GM19025 (cell line): ENCODE results near the gene AXIN1.
"Not testable (repeated sequence)": the region's sequence is repeated elsewhere in the genome, so short reads cannot be mapped to it uniquely, and the experiment has no call there.

ENCODE experiments used
- ATAC-seq: cut with Tn5 transposase; IDR thresholded peaks from one replicate; pipeline ENCODE4 v1.9.1; 2021; ENCODE audit warnings: mild to moderate bottlenecking, low read depth, moderate library complexity; ENCODE audit not compliant: unreplicated experiment

The AXIN1 gene

DNA sequence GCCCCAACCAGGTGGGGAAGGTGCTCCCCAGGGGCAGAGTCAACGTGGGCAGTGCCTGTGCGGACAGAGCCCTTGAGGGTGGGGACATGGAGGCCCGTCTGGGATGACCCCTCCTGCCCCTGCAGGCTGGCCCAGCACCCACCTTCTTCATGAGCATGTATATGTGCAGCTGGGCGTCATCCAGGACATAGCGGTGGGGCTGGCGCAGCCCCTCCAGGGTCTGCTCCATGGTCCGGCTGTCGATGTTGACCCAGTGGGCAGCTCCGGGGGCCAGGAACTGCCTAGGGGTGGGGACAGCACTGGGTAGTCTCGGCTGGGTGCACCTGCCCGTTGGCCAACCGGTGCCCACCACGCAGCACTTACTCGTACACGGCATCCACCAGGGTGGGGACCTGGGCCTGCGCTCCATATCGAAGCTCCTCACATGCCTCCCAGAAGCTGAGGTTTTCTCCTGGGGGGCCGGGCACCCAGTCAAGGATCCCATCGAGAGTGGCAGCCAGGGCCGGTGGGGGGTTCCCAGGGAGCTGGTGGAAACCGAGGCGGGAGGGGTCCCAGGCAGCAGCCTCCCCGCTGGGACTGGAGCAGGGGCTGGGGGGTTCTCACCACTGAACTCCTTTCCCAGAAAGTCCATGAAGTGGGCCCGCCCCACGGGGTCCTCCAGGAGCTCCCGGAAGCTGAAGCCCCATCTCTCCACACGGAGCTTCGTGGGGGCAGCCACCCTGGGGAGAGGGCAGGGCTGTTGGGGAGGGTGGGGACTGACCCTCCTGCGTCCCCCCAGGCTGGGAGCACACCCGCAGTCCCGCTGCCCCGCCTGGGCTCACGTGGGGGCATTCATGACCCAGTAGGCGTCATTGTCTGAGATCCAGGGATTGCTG lies 81.9 kb downstream of the AXIN1 start:
- ATAC-seq: no peak

DNA sequence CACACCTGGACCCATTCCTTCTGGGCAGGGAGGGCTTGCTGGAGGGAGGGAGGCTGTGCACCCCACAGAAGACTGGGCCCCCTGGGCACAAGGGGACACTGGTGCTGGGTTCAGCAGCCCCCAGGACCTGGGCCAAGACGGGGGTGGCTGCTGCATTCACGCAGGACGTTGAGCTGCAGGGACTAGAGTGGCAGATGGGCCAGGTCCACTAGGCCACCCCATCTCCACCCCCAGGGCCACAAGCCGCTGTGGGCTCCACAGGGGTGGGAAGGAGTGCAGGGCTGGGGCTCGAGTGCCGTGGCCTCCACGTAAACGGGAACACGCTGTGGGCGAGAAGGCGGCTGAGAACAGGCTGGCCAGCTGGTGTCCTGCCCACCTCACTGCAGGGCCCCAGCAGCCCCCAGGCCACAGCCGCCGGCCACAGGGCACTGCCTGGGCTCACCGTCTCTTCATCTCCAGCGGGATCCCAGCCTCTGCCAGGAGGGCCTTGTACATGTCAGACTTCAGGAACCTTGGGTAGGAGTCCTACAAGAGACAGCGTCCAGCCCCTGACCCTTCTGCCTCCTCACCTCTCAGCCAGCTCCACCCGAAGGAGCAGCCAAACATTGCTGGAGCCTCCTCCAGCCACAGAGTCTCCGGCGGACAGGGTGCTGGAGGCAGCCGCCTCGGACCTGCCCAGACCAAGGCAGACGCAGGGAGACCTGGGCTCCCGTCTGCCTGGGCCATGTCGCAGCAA lies 83.3 kb downstream of the AXIN1 start:
- ATAC-seq: no peak

- no peak for ATAC-seq
Observed at GRCh38 chr16:268141-269053, 84.1 kb downstream of the AXIN1 start.

DNA sequence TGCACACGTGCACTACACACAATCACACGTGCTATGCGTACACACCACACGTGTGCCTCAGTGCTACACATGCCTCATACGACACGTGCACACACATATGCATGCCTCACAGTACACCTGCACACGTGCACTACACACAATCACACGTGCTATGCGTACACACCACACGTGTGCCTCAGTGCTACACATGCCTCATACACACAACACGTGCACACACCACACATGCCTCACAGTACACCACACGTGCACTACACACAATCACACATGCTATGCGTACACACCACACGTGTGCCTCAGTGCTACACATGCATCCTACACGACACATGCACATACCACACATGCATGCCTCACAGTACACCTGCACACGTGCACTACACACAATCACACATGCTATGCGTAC lies 85.0 kb downstream of the AXIN1 start:
- ATAC-seq: not testable (repeated sequence)

DNA sequence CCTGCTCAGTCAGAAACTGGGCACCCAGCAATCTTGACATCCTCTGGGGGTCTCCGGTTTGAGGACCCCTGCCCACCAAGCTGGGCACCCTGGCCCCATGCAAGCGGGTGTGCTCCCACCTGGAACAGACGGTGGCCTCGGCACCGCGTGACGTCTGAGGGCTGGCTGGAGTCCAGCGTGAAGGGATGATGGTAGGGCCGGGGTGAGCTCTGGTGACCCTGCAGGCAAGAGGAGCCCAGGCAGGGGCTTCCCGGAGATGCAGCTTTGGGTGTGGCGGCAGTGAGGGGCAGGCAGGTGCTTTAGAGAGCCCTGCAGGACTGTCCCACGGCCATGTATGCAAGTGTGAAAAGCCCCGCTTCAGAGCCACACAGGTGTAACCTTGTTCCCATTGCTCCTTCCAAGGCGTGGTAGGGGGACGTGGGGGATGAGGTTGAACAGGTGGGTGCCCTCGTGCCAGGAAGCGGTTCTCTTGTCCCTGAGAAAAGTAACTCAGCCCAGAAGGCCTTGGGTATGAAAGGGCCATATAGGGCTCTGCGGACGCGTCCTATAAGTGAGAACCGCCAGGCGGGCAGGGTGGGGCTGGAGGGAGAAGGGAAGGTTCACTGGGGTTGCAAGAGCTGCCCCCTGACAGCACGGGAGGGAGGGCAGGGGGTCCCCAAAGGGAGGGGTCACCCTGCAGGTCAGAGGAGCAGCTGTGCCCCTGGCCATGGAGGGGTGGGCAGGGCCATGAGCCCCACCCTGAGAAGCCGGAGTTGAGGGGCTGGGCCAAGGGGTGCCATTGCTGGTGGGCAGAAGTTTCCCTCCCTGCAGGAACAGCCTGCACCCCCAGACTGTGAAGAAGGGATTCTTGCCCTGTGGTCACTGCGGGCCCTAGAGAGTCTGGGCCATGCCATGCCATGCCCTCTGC lies 86.0 kb downstream of the AXIN1 start:
- no peak for ATAC-seq

DNA sequence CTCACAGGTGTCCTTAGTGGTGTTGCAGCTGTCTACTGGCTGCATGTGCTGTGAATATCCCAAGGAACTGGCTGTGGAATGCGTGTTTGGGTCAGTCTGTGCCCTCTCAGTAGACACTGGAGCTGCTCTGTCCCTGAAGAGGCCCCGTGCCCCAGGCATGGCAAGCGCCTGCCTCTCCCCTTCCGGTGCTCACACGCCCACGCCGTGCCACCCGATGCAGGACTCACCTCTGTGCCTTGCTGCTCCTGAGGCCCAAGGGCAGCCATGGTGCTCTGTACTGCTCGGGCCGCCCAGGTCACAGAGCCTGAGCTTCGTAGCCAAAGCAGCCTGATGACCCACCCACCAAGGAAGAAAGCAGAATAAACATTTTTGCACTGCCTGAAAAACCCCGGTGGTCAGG lies 86.8 kb downstream of the AXIN1 start:
- no peak for ATAC-seq

DNA sequence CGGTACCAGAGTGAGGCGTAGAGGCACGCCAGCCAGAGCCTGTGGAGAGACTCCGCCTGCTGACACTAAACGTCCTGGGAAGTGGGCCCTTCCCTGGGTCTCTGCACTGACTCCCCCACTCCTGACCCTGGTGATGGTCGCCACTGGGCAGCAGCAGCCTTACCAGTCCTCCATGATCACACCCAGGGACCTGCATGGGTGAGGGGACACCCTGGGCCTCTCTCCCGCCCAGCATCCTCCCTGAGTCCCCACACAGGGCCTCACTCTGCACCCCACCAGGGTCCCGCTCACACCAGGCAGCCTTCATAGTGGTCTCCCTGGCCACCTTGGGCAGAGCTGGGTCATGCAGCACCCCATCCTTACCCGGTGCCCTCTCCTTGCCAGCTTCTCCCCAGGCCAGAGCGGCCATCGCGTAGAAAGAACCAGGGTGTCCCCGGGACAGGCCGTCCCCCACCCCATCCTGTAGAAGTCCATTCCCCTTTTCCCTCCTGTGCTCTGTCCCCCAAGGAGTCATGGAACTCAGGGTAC lies 87.5 kb downstream of the AXIN1 start:
- ATAC-seq: no peak

- ATAC-seq: no peak
Observed at GRCh38 chr16:264440-264951, 88.0 kb downstream of the AXIN1 start.

GRCh38 chr16:263944-264343 lies 88.6 kb downstream of the AXIN1 start:
- ATAC-seq: no peak

GRCh38 chr16:263182-263774 lies 89.2 kb downstream of the AXIN1 start:
- no peak for ATAC-seq

- no peak for ATAC-seq
Observed at GRCh38 chr16:262121-262745, 90.3 kb downstream of the AXIN1 start.

- no peak for ATAC-seq
Observed at GRCh38 chr16:261031-261691, 91.4 kb downstream of the AXIN1 start.

DNA sequence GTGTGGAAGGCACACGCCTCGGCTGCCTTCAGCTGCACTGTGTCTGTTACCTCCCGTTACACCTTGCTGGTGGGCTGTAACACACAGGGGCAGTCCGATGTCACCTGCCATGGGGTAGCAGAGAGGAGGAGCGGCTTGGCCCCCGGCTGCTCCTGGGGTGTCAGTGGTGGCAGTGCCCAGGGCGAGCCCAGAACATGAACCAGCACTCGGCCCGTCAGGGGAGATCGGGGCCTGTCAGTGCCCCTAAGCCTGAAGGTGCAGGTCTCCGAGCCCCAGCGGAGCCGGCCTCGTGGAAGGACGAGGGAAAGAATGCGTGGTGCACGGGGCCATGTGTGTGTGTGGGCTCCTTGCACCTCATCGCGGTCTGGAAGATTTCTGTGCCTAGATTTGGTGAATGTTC lies 92.2 kb downstream of the AXIN1 start:
- no peak for ATAC-seq

DNA sequence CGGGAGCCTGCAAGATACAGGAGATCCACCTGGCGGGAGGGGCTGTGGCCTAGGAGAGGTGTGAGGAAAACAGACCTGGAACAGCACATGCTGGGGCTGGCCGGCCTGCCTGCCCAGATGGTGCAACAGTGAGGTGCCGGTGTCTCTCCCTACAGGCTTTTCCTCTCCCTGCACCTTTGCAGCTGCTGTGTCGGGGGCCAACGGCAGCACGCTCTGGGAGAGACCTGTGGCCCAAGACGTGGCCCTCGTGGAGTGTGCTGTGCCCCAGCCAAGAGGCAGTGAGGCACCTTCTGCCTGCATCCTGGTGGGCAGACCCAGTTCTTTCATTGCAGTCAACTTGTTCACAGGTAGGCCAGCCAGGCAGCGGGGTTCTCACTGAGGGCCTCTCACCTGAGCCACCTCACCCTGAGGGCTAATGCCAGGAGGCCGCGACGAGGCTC lies 92.7 kb downstream of the AXIN1 start:
- no peak for ATAC-seq

DNA sequence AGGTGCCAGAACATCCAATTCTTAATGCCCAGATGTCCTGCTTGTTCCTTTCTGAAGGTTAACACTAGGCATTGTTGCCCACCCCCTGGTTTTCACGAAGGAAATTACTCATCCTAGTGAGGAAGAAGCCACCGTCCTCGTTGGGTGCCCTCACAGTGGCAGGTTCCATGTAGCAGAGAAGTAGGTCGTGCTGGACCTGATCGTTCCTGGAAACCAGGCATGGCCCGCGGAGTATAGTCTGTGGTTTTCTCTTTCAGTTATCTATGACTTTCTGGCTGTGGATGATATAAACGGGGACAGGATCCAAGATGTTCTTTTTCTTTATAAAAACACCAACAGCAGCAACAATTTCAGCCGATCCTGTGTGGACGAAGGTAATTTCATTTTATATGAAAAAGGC lies 93.3 kb downstream of the AXIN1 start:
- ATAC-seq: no peak

GRCh38 chr16:258091-258490 lies 94.4 kb downstream of the AXIN1 start:
- ATAC-seq: not testable (repeated sequence)

DNA sequence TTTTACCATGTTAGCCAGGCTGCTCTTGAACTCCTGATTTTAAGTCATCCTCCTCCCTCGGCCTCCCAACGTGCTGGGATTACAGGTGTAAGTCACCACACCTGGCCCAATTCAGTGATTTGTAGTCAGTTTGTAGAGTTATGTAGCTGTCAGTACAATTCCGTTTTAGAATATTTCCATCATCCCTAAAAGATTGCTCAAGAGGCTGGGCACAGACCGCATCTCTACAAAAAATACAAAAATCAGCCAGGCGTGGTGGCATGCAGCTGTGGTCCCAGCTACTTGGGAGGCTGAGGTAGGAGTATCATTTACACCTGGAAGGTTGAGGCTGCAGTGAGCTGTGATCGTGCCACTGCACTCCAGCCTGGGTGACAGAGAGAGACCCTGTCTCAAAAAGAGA lies 97.3 kb downstream of the AXIN1 start:
- ATAC-seq: no peak

GRCh38 chr16:254461-254860 lies 98.1 kb downstream of the AXIN1 start:
- no peak for ATAC-seq
